ENCODE results near the gene RANBP3. TPM values are rescaled to one million over a fixed set of nuclear protein-coding genes. Genes with fewer than 3 reads are reported as not detected.
A peak's percentile ranks its signal among the peaks of the same experiment; 100 is the strongest.
"Not testable (repeated sequence)": the region's sequence is repeated elsewhere in the genome, so short reads cannot be mapped to it uniquely, and the experiment has no call there.

Gene RANBP3
- polyA plus RNA-seq, 1 donor: 45.6 TPM

DNA sequence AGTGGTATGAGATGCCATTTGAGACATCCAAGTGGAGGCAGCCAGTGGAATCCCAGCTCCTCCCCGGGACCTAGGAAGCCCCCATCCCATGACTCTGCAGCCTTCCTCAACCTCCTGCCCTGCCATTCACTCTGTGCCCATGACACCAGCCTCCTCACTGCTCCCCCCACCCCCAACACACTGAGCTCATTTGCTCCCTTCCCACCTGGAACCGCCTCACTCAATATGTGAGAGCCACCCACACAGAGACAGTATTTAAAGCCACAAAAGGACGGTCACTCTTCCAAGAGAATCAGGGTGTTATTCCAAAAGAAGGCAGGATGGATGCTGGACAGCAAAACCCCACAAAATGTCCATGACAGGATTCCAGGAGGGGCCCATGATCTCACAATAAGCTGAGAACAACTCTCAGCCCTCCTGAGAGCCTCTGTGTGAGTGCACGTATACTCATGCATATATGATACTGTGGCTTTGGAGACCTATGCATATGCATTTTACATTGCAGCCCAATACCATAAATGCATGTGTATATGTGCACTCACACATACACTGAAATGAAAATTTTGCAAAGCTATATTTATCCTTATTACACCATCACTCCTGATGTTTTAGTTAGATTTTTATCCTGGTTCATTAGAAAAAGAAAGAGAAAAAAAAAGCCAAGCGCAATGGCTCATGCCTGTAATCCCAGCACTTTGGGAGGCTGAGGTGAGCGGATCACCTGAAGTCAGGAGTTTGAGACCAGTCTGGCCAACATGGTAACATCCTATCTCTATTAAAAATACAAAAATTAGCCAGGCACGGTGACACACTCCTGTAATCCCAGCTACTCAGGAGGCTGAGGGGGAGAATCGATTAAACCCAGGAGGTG lies 10.8 kb upstream of the RANBP3 start:
- DNase-seq (ENCODE audit: low read depth): no peak

DNA sequence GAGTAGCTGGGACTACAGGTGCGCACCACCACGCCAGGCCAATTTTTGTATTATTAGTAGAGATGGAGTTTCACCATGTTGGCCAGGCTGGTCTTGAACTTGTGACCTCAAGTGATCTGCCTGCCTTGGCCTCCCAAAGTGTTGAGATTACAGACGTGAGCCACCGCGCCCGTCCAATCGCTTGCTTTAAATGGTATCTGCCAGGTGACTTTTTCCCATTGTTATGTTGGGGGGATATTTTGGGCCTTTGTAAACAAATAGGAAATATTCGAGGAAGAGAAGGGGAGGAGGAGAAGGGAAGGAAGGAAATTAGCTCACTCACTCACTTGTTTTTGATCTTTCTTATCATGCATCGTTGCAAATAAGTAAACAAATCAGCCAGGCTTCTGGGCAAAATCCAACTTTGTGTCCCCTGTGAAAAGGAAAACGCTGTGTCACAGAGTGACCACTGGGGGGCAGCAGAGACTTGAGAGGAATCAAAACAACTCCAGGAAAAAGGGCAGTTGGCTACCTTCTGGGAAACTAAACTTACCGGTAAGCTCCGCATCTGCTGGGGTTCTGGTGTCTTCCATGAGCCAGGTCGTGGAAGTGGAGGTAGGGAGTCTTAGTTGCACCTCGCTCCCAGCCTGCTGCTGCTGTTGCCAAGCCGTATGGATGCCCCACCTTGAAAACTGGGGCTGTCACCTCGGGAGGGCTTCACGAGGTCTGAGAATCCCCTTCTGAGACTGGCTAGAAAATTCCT lies 9.3 kb upstream of the RANBP3 start:
- peak; percentile 68 for DNase-seq (ENCODE audit: low read depth)

DNA sequence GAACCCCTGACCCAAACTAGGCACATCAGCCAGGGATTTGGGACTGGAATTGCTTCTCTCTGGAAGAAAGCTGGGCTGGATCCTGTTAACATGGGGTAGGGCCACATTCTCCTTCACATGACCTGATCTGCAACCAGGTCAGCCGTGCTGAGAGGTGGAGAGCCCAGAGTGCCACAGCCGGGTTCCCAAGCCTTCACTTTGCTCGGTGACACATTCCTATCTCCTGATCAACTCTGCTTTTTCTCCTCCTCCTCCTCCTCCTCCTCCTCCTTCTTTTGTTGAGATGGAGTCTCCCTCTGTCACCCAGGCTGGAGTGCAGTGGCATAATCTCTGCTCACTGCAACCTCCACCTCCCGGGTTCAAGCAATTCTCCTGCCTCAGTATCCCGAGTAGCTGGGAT lies 7.9 kb upstream of the RANBP3 start:
- not testable (repeated sequence) for DNase-seq (ENCODE audit: low read depth)

DNA sequence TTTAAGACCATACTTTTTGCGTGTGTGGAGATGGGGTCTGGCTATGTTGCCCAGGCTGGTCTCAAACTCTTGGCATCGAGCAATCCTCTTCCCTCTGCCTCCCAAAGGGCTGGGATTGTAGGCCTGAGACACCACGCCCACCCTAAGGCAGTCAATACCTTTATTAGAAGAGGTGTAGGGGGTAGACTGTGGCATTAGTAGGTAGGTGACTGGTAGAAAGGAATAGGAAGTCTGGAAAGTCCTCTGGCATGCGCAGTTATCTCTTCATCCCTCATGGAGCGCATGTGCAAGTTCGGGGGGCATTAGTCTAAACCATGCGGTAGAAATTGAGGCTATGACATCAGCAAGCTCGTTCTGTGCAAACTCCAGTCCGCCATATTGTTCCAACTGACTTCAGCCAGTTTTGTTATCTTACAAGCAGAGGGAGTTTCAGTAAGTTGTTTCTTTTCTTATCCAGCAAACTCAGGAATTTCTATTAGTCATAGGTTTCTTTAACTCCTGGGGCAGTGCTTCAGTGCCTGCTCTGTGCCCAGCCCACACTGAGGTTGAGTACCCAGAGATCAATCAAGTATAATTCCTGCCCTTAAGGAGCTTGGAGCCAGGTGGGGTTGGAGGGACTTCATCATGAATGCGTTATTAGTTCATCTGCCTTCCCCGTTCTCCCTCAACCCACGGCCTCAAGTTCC lies 7.3 kb upstream of the RANBP3 start:
- DNase-seq (ENCODE audit: low read depth): no peak

DNA sequence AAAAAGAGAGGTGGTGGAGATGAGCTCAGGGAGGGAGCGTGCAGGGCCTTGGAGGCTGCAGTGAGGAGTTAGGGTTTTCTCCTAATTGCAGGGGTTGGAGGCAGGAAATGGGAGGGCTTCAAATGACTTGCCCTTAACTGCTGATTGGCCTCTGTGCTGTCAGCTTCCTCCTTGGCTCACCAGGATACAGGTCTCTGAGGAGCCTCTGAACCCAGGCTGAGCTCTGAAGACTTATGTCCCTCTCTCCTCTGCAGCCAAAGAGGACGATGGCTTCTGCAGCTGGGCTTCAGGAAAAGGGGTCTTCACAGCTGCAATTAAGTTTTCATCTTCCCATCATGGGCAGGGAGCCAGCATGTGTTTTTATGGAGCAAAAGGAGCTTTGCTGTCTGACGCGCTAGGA lies 6.7 kb upstream of the RANBP3 start:
- DNase-seq (ENCODE audit: low read depth): no peak

DNA sequence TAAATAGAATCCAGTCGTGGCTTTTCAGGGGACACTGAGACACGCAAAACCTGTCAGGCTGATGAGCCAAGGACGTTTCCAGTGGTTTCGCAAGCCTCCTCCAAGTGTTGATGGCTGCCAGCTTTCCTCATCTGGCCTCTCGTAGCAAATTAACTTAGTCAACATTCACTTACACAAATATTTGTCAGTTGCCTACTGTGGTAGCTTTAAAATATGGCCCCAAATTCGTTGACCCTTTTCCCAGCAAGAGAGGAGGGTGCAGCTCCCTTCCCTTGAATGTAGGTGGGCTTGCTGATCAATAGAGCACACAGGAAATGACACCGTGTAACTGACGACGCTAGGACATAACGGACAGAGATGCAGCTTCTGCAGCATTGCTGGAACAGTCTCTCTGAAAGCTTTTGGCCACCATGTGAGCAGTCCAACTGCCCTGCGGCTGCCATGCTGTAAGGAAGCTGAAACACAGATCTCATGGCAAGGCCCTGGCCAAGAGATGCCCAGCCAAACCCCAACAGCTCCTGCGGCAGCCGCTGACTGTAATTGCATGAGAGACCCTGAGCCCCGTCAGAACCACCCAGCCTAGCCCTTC lies 5.5 kb upstream of the RANBP3 start:
- DNase-seq (ENCODE audit: low read depth): no peak

DNA sequence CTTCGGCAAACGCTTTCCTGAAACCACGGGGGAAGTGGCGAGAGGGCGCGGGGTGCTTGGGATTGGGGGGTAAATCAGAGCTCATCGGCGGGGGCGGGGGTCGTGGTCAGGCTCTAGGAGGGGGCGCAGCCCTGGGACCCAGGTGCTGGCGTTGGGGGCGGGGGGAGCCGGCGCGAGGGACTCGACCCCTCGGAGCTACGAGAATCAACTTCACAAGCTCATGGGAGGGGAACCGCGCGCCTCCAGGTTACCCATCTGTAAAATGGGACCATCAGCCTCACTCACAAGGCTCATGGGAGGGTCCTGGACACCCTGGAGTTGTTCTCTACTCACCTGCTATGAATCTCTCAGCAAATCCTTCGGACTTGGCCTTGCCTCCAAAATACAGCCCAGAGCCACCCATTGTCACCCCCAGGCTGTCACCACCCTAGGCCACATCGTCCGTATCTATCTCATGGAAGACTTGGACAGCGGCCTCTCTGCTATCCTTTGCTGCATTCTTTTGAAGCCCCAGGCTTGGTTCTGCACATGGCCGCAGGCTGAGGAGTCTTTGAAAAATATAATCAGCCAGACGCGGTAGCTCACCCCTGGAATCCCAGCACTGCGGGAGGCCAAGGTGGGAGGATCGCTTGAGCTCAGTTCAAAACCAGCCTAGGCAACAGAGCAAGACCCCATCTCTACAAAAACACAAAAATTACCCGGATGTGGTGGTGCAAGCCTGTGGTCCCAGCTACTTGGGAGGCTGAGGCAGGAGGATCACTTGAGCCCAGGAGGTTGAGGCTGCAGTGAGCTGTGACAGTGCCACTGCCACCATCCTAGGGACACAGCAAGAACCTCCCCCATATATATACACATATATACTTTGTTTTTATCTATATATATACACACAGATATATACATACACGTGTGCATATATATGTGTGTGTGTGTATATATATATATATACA lies 939 bp upstream of the RANBP3 start:
- DNase-seq (ENCODE audit: low read depth): no peak

DNA sequence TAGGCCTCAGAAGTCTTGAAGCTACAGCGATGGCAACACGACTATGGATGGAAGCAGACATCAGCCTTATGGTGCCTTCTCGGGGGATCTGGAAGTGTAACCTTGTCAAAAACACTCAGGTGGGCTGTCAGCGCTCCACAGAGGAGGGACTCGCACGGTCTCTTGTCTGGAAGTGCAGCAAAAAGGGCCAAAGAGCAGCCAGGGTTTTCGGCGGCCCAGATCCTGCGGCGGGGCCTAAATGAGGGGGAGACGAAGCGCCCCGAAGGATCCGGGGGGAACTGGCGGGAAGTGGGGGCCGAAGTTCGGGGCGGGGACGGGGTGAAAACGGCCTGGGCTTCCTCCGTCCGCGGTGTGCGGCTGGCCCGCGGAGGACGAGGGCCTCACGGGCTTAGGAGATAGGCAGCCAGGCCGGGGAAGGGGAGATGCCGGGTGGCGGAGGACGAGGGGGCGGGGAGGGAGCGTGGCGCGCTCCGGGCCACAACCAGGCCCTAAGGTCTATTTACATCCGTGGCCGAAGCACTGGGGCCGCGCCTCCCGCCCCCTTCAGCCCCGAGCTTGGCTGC lies 637 bp downstream of the RANBP3 start:
- no peak for DNase-seq (ENCODE audit: low read depth)

DNA sequence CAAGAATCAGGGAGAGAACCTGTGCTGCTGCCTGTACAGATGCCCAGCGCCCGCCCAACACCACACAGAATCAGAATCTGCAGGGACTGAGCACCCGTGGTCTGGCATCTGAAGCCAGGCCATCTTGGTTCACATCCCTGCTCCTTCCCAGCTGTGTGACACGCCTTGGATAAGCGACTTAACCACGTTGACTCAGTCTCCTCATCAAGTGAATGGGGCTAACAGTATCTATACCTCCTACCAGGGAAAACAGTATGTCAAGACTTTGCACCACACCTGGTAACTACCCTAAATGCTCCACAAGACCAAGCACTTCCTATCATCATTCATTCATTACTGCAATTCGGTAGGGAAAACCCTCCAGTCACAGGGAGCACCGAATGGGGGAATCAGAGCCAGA lies 1.2 kb downstream of the RANBP3 start:
- no peak for DNase-seq (ENCODE audit: low read depth)

DNA sequence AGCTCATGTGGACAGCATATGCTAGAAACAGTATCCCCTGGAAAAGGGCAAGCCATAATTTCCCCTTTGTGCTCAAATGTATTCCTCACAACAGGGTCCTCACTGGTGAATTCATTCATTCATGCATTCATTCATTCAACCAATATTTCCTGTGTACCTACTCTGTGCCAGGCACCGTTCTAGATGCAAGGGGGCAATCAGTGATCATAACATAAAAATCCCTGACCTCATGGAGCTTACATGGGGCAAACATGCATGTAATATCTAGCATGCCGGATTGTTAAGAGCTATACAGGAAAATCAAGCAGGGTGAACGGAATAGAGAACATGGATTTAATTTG lies 2.6 kb downstream of the RANBP3 start:
- DNase-seq (ENCODE audit: low read depth): no peak

DNA sequence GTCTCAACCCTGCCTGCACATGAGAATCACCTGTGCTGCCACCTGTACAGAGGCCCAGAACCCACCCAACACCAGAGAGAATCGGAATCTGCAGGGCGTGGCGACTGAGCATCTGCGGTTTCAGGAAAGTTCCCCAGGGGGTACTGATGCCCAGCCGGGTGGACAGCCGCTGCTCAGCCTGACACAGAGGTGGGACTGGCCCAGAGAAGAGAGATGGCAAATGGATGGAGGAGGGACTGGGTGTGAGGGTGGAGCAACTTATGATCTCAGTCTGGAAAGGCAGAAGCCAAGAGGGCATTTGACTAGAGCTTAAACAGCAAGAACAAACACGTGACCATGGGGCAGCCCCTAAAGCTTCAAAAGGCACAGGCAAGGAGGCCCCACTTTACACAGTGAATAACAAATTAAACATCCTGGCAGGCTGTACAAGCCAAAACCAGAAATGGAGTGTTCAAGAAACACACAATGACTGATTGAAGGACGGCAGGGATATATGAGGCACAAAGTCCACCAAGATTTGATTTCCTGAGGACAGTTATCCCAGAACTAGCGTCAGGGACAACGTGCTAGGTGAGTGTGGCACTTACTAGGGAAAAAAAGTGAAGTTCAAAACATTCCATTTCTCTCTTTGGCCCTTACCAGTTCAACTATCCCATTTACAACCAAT lies 3.1 kb downstream of the RANBP3 start:
- DNase-seq (ENCODE audit: low read depth): no peak

DNA sequence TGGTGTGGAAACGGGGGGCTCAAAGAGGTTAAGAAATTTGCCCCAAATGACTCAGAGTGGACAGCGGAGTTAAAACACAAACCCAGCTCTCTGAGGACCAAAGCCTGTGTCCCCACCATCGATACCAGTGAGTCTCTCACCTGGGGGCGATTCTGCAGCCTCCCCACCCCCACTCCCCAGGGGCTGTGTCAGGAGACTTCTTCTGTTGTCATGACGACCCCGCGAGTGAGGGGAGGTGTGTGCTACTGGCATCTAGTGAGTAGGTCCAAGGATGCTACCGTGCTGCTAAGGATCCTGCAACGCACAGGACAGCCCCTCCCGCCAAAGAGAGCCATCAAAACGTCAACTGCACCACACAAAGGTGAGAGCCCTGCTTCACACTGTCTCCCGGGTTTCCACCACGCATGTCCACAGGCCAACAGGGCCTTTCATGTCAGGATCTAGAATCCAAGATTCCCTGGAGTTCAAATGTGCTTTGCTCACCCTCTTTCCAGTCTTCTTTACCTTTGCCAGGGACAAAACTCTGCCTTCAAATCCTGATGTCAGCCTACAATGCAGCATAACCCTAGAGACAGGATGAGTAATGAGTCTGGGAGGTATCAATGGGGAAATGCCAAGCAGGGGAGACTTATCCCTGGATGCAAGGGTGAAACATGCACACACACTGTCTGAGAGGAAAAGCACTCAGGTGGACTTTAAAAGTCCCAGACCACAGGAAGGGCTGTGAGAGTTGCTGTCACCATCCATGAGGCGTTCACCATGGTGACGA lies 3.9 kb downstream of the RANBP3 start:
- DNase-seq (ENCODE audit: low read depth): no peak

DNA sequence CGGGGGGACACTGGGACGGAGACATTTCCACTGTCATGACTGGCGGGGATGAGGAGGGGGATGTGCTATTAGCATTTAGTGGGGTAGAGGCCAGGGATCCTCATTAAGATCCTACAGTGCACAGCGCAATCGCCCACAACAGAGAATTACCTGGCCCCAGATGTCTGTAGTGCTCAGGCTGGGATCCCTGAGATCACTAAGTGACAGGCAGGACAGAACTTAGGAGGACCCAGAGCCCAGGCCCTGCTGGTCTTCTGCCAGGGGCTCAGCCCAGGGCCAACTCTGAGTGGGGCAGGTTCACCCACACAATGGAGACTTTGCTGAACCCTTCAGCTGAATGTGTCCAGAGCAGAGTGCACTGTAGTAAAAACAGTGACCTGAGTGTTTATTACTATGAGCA lies 4.6 kb downstream of the RANBP3 start:
- no peak for DNase-seq (ENCODE audit: low read depth)

DNA sequence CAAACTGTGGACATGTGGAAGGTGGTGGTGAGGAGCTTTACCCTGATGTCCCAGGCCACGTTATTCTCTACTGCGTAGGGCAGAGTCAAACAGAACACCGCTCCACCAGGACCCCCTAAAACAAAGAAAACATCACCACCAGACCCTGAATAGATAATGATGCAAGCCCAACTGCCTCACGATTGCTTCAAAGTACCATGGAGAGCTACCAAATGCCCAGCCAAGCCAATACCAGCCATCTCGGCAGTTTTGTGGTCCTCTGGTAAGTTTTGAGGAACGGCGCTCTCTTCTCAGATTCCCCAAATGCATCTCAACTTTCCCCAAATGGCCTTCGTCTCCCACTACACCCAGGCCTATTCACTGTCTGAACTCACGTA lies 5.6 kb downstream of the RANBP3 start:
- no peak for DNase-seq (ENCODE audit: low read depth)

DNA sequence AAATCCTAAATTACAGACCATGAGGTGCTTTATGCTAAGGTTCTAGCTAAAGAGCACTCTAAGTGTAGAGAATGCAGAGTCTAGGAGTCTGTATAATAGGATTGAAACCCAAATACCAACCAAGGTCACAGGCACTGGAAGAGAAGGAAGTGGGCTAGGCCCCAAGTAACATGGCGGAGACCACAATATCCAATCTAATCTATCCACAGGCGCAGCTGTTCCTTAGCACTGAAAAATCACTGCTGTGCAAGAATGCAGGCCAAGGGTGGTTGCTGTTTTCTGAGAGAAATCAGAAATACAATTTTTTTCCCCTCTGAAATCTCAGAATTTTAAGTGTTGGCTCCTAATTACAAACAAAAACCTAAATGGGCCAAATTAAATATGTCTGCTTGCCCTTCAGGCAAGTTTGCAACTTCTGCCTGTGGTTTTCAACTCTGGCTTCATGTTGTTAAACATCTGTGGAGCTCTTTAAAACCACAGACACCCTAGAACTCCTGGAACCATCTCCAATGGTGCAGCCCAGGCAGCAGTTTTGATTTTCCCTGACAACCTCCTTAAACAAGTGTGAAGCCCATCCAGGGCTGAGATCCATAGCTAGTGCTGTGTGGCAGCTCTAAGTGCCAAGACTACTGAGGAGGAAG lies 6.1 kb downstream of the RANBP3 start:
- no peak for DNase-seq (ENCODE audit: low read depth)

DNA sequence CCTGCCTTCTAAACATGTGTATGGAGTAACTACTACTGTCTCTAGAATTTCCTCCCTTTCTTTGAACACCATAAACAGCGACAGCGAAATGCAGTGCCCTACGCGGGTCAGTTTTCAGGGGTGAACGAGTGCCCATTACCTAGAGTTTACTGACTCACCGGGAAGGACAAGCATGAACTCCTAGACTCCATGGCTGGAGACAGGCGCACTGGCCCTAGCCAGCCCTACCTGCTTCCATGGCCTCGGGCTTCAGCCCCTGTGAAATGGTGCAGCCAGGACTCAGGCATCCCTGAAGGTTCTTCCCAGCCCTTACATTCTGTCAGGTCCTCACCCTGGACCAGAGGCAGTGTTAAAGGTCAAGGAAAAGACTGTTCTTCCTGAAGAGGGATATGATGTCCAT lies 8.5 kb downstream of the RANBP3 start:
- no peak for DNase-seq (ENCODE audit: low read depth)

DNA sequence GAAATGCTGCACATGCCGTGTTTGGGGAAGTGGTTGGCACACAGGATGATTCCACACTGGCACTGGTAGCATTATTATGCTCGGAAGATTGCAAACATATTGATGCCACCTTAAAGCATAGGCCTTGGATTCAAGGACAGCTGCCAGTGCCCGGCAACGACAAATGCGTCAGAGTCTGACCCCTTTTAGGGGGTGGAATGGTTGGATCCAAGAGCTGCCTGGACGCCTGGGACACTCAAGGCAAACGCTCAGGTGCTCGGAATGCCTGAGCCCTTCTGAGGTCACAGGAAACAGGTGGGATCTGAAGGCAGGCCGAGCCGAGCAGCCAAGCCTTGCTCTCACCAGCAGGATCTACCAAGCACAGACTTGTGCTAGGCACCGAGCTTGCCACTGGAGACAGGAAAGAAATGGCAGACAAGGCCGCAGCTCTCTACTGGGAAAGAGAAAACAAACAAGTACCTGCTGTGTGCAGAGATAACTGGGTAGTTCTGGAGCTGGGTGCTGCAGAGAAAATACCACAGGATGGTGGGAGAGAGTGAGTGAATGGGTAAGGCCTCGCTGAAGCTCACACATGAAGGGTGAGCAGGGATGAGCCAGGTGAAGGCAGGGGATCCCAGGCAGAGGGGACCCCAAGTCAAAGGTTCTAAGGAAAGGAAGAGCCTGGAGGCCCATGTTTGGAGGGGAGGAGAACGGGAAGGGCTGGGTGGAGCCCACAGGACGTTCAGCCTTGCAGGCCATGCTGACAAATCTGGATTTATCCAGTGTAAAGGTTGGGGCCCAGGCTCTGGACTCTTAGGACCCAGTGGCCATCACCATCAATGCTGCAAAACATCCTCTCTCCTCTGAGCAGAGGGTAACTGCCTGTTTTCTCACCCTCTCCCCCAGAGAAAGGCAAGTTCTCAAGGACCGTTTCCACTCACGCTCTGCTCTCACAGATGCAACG lies 9.2 kb downstream of the RANBP3 start:
- no peak for DNase-seq (ENCODE audit: low read depth)

DNA sequence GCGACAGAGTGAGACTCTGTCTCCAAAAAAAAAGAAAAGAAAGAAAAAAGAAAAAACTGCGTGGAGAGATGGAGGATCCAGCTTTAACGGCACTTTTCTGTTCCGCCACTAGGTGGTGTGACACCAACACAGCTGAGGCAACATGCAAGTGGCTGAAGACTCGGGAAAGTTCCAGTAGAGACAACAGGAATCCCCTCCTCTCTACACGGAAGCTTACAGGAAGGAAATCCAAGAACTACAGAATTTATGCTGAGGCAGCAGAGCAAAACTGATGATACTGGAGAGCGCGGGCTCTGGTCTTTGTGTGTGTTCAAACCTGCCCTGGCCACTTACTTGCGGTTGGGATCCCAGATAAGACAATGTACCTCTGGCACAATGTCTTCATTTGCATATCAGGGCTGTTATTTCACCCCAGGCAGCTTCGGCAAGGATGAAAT lies 9.9 kb downstream of the RANBP3 start:
- peak; percentile 72 for DNase-seq (ENCODE audit: low read depth)
